GM12892 (cell line): Measurements from ENCODE around the gene GALNT18.

Experiments used
- POLR2A ChIP-seq: IDR thresholded peaks from 2 replicates; pipeline ENCODE4 v1.6.1; 2011; ENCODE audit warnings: low read depth, low read length, control low read depth
- POLR2AphosphoS5 ChIP-seq: IDR thresholded peaks from 2 replicates; pipeline ENCODE4 v1.6.1; 2011; ENCODE audit warnings: low read depth, low read length, control low read depth

DNA sequence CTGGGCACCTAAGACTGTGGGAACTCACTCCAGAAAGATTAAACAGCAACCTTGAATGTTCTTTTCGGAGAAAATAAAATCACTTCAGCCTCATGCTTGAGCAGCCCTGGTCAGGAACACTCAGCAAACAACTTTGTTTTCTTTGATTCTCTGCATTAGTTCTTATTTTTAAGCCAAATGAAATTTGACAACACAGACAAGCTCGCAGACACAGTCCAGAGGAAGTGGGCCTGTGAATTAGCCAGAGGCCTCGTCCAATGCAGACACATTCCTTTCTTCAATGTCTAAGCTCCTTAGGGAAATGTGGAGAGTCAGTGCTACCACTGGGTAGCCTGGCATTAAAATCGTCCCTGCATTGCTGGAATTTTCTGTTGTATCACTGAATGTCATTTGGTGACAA is 205.9 kb downstream of the GALNT18 start:
- TF ChIP-seq POLR2AphosphoS5 = no peak
- TF ChIP-seq POLR2A = no peak
